Measurements from ENCODE around the gene CAMK1D. TPM values are rescaled to one million over a fixed set of nuclear protein-coding genes. Genes with fewer than 3 reads are reported as not detected.
"Not testable (repeated sequence)": the region's sequence is repeated elsewhere in the genome, so short reads cannot be mapped to it uniquely, and the experiment has no call there.

Gene CAMK1D
- total RNA-seq, 1 donor from 2014 or later, result 12.8 TPM

- Histone ChIP-seq H3K4me3 (no peak overlapping the region), H3K27me3 (no peaks in the 10 kb centered on the region), H3K36me3 (no peaks in the 10 kb centered on the region), H3K4me1 (no peaks in the 10 kb centered on the region), H3K9me3 (no peaks in the 10 kb centered on the region), H3K27ac (no peak overlapping the region)
- no peak for TF ChIP-seq POLR2AphosphoS5 (IDR thresholded peaks at IDR 0.05; ENCODE audit: insufficient read depth in 1 of 2, low read depth in 1 of 2)
- TF ChIP-seq POLR2A (IDR thresholded peaks at IDR 0.05), result no peak
- TF ChIP-seq CTCF (IDR thresholded peaks at IDR 0.05), result no peak
- peak in 1 of 2 donors; percentile 34 for DNase-seq (ENCODE audit: extremely low spot score in 2 of 2)
- intact Hi-C loops (cut with DNase I), result no loop called here
Observed at GRCh38 chr10:12542133-12542670, 192.9 kb downstream of the CAMK1D start.

GRCh38 chr10:12543589-12543988 lies 194.2 kb downstream of the CAMK1D start:
- Histone ChIP-seq H3K36me3 (no peaks in the 10 kb centered on the region), H3K4me1 (no peaks in the 10 kb centered on the region), H3K27ac (no peak overlapping the region), H3K27me3 (no peaks in the 10 kb centered on the region), H3K9me3 (no peaks in the 10 kb centered on the region), H3K4me3 (no peak overlapping the region)
- DNase-seq (ENCODE audit: extremely low spot score in 2 of 2), result no peak
- TF ChIP-seq POLR2A (IDR thresholded peaks at IDR 0.05) (no peak), POLR2AphosphoS5 (IDR thresholded peaks at IDR 0.05; ENCODE audit: insufficient read depth in 1 of 2, low read depth in 1 of 2) (no peak), CTCF (IDR thresholded peaks at IDR 0.05) (no peak)
- intact Hi-C loops (cut with DNase I), result no loop called here

- intact Hi-C loops (cut with DNase I); H3K4me3 ChIP-seq; H3K9me3 ChIP-seq; DNase-seq (ENCODE audit: extremely low spot score in 2 of 2); H3K27ac ChIP-seq; H3K27me3 ChIP-seq; H3K36me3 ChIP-seq; H3K4me1 ChIP-seq: not testable (repeated sequence)
Observed at GRCh38 chr10:12546160-12546802, 196.9 kb downstream of the CAMK1D start.

- H3K27me3 ChIP-seq, result no peaks in the 10 kb centered on the region
- no peaks in the 10 kb centered on the region for H3K36me3 ChIP-seq
- H3K4me3 ChIP-seq, result no peak overlapping the region
- H3K4me1 ChIP-seq, result no peaks in the 10 kb centered on the region
- intact Hi-C loops (cut with DNase I), result no loop called here
- DNase-seq (ENCODE audit: extremely low spot score in 2 of 2), result no peak
- no peaks in the 10 kb centered on the region for H3K9me3 ChIP-seq
- H3K27ac ChIP-seq, result no peak overlapping the region
- TF ChIP-seq CTCF (IDR thresholded peaks at IDR 0.05) (no peak), POLR2AphosphoS5 (IDR thresholded peaks at IDR 0.05; ENCODE audit: insufficient read depth in 1 of 2, low read depth in 1 of 2) (no peak), POLR2A (IDR thresholded peaks at IDR 0.05) (no peak)
Observed at GRCh38 chr10:12547301-12547771, 198.0 kb downstream of the CAMK1D start.

- no peak overlapping the region for H3K27ac ChIP-seq
- H3K36me3 ChIP-seq, result no peaks in the 10 kb centered on the region
- H3K27me3 ChIP-seq, result no peaks in the 10 kb centered on the region
- no peak overlapping the region for H3K4me3 ChIP-seq
- intact Hi-C loops (cut with DNase I), result no loop called here
- no peaks in the 10 kb centered on the region for H3K9me3 ChIP-seq
- TF ChIP-seq POLR2A (IDR thresholded peaks at IDR 0.05), result no peak
- no peak for TF ChIP-seq CTCF (IDR thresholded peaks at IDR 0.05)
- TF ChIP-seq POLR2AphosphoS5 (IDR thresholded peaks at IDR 0.05; ENCODE audit: insufficient read depth in 1 of 2, low read depth in 1 of 2), result no peak
- no peaks in the 10 kb centered on the region for H3K4me1 ChIP-seq
- no peak for DNase-seq (ENCODE audit: extremely low spot score in 2 of 2)
Observed at GRCh38 chr10:12549297-12549696, 199.9 kb downstream of the CAMK1D start.
